HepG2 (cell line): ENCODE results near the gene SSTR5. TPM values are rescaled to one million over a fixed set of nuclear protein-coding genes. Genes with fewer than 3 reads are reported as not detected.

Source experiments
- ATAC-seq: fragments of 200-7000 bp; cut with Tn5 transposase; 3 replicates; pipeline ENCODE4 v1.9.1; 2020; ENCODE audit warnings: mild to moderate bottlenecking, moderate library complexity
- BruUV-seq: library from RNA; stranded (reverse); fragments of 400-500 nt; replicated peaks from 2 replicates; lab custom pipeline; 2021; lab: Mats Ljungman, UMichigan
- CTCF ChIA-PET: fragments of 300-600 bp; formaldehyde crosslinking; extraction: SDS; loops from one replicate; lab custom pipeline; 2021; ENCODE audit warnings: low total read pairs, inconsistent platforms, low intra/inter-chr PET ratio; lab: Yijun Ruan, JAX
- POLR2A ChIA-PET: fragments of 350-600 bp; sonication (Branson Sonifier 250); formaldehyde crosslinking; loops from one replicate; lab custom pipeline; 2020; ENCODE audit warnings: antibody characterized with exemption, inconsistent platforms; lab: Yijun Ruan, JAX
- DNase-seq: peaks from one replicate; pipeline ENCODE4 v3.0.0-alpha.2; 2015; ENCODE audit warnings: low spot score
- FAIRE-seq: peaks from 3 replicates; lab custom pipeline; 2011; peaks lifted over from hg19 to GRCh38; lab: Jason Lieb, UNC
- H2AFZ ChIP-seq: one replicate; pipeline ENCODE4 v1.6.1; 2011; ENCODE audit warnings: low read length, inconsistent platforms
- H3K27ac ChIP-seq: fragments of 300-600 bp; 3 replicates; pipeline ENCODE4 v1.8.0; 2011; ENCODE audit warnings: mixed run types, mild to moderate bottlenecking, mixed read lengths, low read length, inconsistent platforms; ENCODE audit not compliant: insufficient read depth; ENCODE audit errors: extremely low read length
- H3K27me3 ChIP-seq, 2 experiments: fragments of 200-600 bp in 1 of 2; 2 replicates in 1 of 2; 3 replicates in 1 of 2; pipeline versions ENCODE4 v1.6.0 to v1.8.0; 2011; ENCODE audit warnings: low read length in 2 of 2, mild to moderate bottlenecking in 2 of 2, moderate library complexity in 2 of 2, inconsistent platforms in 1 of 2; ENCODE audit not compliant: insufficient read depth in 2 of 2, control insufficient read depth in 1 of 2
- H3K36me3 ChIP-seq, 2 experiments: fragments of 200-600 bp in 1 of 2; replicated peaks in 1 of 2; 2 replicates in 1 of 2; 3 replicates in 1 of 2; pipeline versions ENCODE4 v1.5.1 to v1.8.0; 2011; ENCODE audit warnings: low read length in 2 of 2, inconsistent platforms in 1 of 2; ENCODE audit not compliant: insufficient read depth in 2 of 2, control insufficient read depth in 1 of 2
- H3K4me1 ChIP-seq: 2 replicates; pipeline ENCODE4 v1.5.1; 2012; ENCODE audit warnings: low read length, inconsistent platforms; ENCODE audit not compliant: insufficient read depth
- H3K4me2 ChIP-seq: 2 replicates; pipeline ENCODE4 v1.6.0; 2011; ENCODE audit warnings: low read depth, low read length, inconsistent platforms
- H3K4me3 ChIP-seq, 3 experiments: fragments of 200-600 bp in 1 of 3; sonication (generic), shearing (Covaris generic) in 1 of 3; replicated peaks in 1 of 3; 2 replicates each; pipeline ENCODE4 v1.5.1; 2011 to 2016; ENCODE audit warnings: low read length in 3 of 3, inconsistent platforms in 2 of 3, low read depth in 2 of 3, mild to moderate bottlenecking in 2 of 3, control low read depth in 1 of 3, mixed read lengths in 1 of 3; ENCODE audit not compliant: insufficient read depth in 1 of 3
- H3K79me2 ChIP-seq: one replicate; pipeline ENCODE4 v1.6.1; 2011; ENCODE audit warnings: low read length, inconsistent platforms; ENCODE audit not compliant: insufficient read depth
- H3K9ac ChIP-seq: 2 replicates; pipeline ENCODE4 v1.6.0; 2011; ENCODE audit warnings: mild to moderate bottlenecking, low read depth, low read length, inconsistent platforms; ENCODE audit not compliant: insufficient read depth
- H3K9me3 ChIP-seq: 2 replicates; pipeline ENCODE4 v1.5.1; 2012; ENCODE audit warnings: mild to moderate bottlenecking, low read length
- H4K20me1 ChIP-seq: 2 replicates; pipeline ENCODE4 v1.6.0; 2011; ENCODE audit warnings: inconsistent platforms, mild to moderate bottlenecking, low read length, moderate library complexity; ENCODE audit not compliant: insufficient read depth
- CHD2 ChIP-seq: IDR thresholded peaks from 2 replicates; pipeline ENCODE4 v1.6.1; 2011; ENCODE audit warnings: low read depth, low read length, improper control_type of control experiment
- FOSL2 ChIP-seq: sonication (generic); formaldehyde crosslinking; IDR thresholded peaks from 2 replicates; pipeline ENCODE4 v1.4.0; 2020; ENCODE audit warnings: missing genetic modification reagents
- JUND ChIP-seq: sonication (generic); formaldehyde crosslinking; IDR thresholded peaks from 2 replicates; pipeline ENCODE4 v1.8.0; 2022; ENCODE audit warnings: mild to moderate bottlenecking, missing genetic modification reagents
- LBX2 ChIP-seq: sonication (generic); formaldehyde crosslinking; IDR thresholded peaks from 2 replicates; pipeline ENCODE4 v1.5.0; 2020; ENCODE audit warnings: missing genetic modification reagents, mild to moderate bottlenecking, borderline replicate concordance
- NPAS2 ChIP-seq: sonication (generic); formaldehyde crosslinking; IDR thresholded peaks from 2 replicates; pipeline ENCODE4 v1.8.0; 2022; ENCODE audit warnings: mild to moderate bottlenecking, missing genetic modification reagents, borderline replicate concordance
- ZNF101 ChIP-seq: sonication (generic); formaldehyde crosslinking; IDR thresholded peaks from 2 replicates; pipeline ENCODE4 v1.4.0; 2020; ENCODE audit warnings: mild to moderate bottlenecking, low read depth, missing genetic modification reagents, borderline replicate concordance
- ZNF430 ChIP-seq: sonication (generic); formaldehyde crosslinking; IDR thresholded peaks from 2 replicates; pipeline ENCODE4 v1.9.0; 2021; ENCODE audit warnings: mild to moderate bottlenecking, missing genetic modification reagents
- ZNF746 ChIP-seq: sonication (generic); formaldehyde crosslinking; IDR thresholded peaks from 2 replicates; pipeline ENCODE4 v1.8.0; 2022; ENCODE audit warnings: mild to moderate bottlenecking, missing genetic modification reagents
- WGBS: methylation state at CpG from one replicate; pipeline ENCODE4 v1.1.6; 2017; ENCODE audit warnings: low lambda C conversion rate; 5-methylcytosine and 5-hydroxymethylcytosine counted together
- in situ Hi-C: cut with HindIII; loops from 2 replicates; pipeline ENCODE4 v1.10.0; 2017; ENCODE audit warnings: low pct_unique_long_range_greater_than_20kb; ENCODE audit not compliant: extremely low pct_ligation_motif_present
- intact Hi-C: fragments of 100-400 bp; cut with micrococcal nuclease; formaldehyde crosslinking; loops from one replicate; pipeline ENCODE4 v1.10.0; 2022; ENCODE audit not compliant: unreplicated experiment
- polyA plus RNA-seq, 8 experiments: library from polyadenylated mRNA; depleted of rRNA in 3 of 8; stranded (reverse) in 7 of 8; unstranded in 1 of 8; fragments of >200 nt; fragmentation: Illumina TruSeq in 4 of 8; extraction: Trizol in 4 of 8; gene quantifications; 2 replicates each; pipeline versions ENCODE4 v1.2.1 to v1.2.3, GENCODE V29; 2011 to 2016; ENCODE audit warnings: low read depth in 4 of 8, missing spikeins in 1 of 8, mixed read lengths in 1 of 8; ENCODE audit not compliant: insufficient read depth in 1 of 8
- total RNA-seq, 5 experiments: library from RNA; depleted of rRNA; stranded (reverse); fragments of >200 nt; fragmentation: Illumina TruSeq; extraction: Trizol; gene quantifications; 2 replicates each; pipeline ENCODE4 v1.2.3, GENCODE V29; 2016; ENCODE audit warnings: low read depth in 1 of 5

Gene SSTR5
- total and polyA plus RNA-seq, 2 of the 13 experiments (the other 11 are each of a cell fraction or from before 2014, with no cell fraction given): 0.20 to 0.49 TPM

GRCh38 chr16:1036726-1037393 is 35.7 kb upstream of the SSTR5 start:
- no peak overlapping the region for H3K4me3 ChIP-seq
- intact Hi-C loops: no loop called here
- H3K79me2 ChIP-seq: no peaks in the 10 kb centered on the region
- BruUV-seq: no TSS peak
- TF ChIP-seq ZNF101 (CRISPR knock-in tag): no peak
- no peak for TF ChIP-seq JUND
- TF ChIP-seq CHD2: no peak
- no peak for TF ChIP-seq ZNF430
- TF ChIP-seq NPAS2 (CRISPR knock-in tag): no peak
- no peak for TF ChIP-seq LBX2
- peak; percentile 46 for TF ChIP-seq FOSL2 (CRISPR knock-in tag)
- no peak for TF ChIP-seq ZNF746 (CRISPR knock-in tag)
- H3K9me3 ChIP-seq: peaks cover 11% of the 10 kb centered on the region; the same call in 1 of the 2 replicates
- no peak overlapping the region for H3K27ac ChIP-seq
- in situ Hi-C loops: no loop called here
- no peaks in the 10 kb centered on the region for H3K36me3 ChIP-seq
- DNase-seq: no peak
- no peaks in the 10 kb centered on the region for H3K4me1 ChIP-seq
- H3K4me2 ChIP-seq: no peak overlapping the region
- POLR2A ChIA-PET: no interaction called here
- ATAC-seq: peak; percentile 21; the same call in 1 of the 3 replicates
- FAIRE-seq: no peak
- peaks cover 12 to 48% of the 10 kb centered on the region in 2 experiments for H3K27me3 ChIP-seq
- H4K20me1 ChIP-seq: no peaks in the 10 kb centered on the region
- no peak overlapping the region for H3K9ac ChIP-seq
- no CpG with 5 or more reads among the region's 21 CpGs for WGBS
- CTCF ChIA-PET: no interaction called here
- H2AFZ ChIP-seq: no peak overlapping the region
